HCT116 (cell line): Measurements from ENCODE around the gene CDH4. TPM values are rescaled to one million over a fixed set of nuclear protein-coding genes. Genes with fewer than 3 reads are reported as not detected.

Experiments
- ATAC-seq: fragments of 200-7000 bp; cut with Tn5 transposase; 2 replicates; pipeline ENCODE4 v1.9.1; 2020; ENCODE audit warnings: mild to moderate bottlenecking, moderate library complexity
- BruUV-seq: library from RNA; stranded (reverse); fragments of 400-500 nt; replicated peaks from 2 replicates; lab custom pipeline; 2021; lab: Mats Ljungman, UMichigan
- CTCF ChIA-PET: fragments of 300-600 bp; sonication (Branson Sonifier 250); formaldehyde crosslinking; loops from one replicate; lab custom pipeline; 2021; ENCODE audit warnings: antibody characterized with exemption; lab: Charles Lee
- POLR2A ChIA-PET: fragments of 300-600, 350-600 bp; sonication (Branson Sonifier 250); formaldehyde crosslinking; loops from one replicate; lab custom pipeline; 2021; ENCODE audit warnings: antibody characterized with exemption; lab: Charles Lee
- RAD21 ChIA-PET, 2 experiments: fragments of 300-600 bp; sonication (Branson Sonifier 250); formaldehyde crosslinking; loops; one replicate each; lab custom pipeline; 2023; ENCODE audit warnings: low total read pairs in 2 of 2; ENCODE audit not compliant: uncharacterized antibody in 2 of 2, unreplicated experiment in 2 of 2, low non-redundant PET in 1 of 2; lab: Charles Lee
- DNase-seq: peaks from one replicate; pipeline ENCODE4 v3.0.0-alpha.2; 2010; ENCODE audit warnings: low read depth, low spot score
- H2AFZ ChIP-seq: fragments of 200-600 bp; shearing (Covaris generic), sonication (generic); 2 replicates; pipeline ENCODE4 v1.6.1; 2017; ENCODE audit warnings: low read depth, mixed run types, mixed read lengths, antibody characterized with exemption, low read length; ENCODE audit not compliant: poor library complexity, severe bottlenecking
- H3K27ac ChIP-seq: 2 replicates; pipeline ENCODE4 v1.5.1; 2012; ENCODE audit warnings: low read depth, low read length
- H3K27me3 ChIP-seq: fragments of 200-600 bp; sonication (generic); 2 replicates; pipeline ENCODE4 v1.6.1; 2016; ENCODE audit warnings: mixed run types, low read length, mixed read lengths; ENCODE audit not compliant: insufficient read depth
- H3K36me3 ChIP-seq, 2 experiments: fragments of 200-500 bp in 1 of 2; fragments of 200-600 bp in 1 of 2; sonication (Bioruptor generic) in 1 of 2; sonication (generic) in 1 of 2; 2 replicates each; pipeline versions ENCODE4 v1.5.1 to v1.6.1; 2014 to 2016; ENCODE audit warnings: low read length in 2 of 2, inconsistent platforms in 1 of 2, mixed read lengths in 1 of 2, mixed run types in 1 of 2; ENCODE audit not compliant: insufficient read depth in 2 of 2, control insufficient read depth in 1 of 2
- H3K4me1 ChIP-seq, 2 experiments: fragments of 200-600 bp in 1 of 2; sonication (generic) in 1 of 2; 2 replicates each; pipeline versions ENCODE4 v1.5.1 to v1.6.1; 2012 to 2017; ENCODE audit warnings: low read length in 2 of 2, inconsistent platforms in 1 of 2, mild to moderate bottlenecking in 1 of 2, mixed read lengths in 1 of 2, mixed run types in 1 of 2, moderate library complexity in 1 of 2; ENCODE audit not compliant: insufficient read depth in 2 of 2, control insufficient read depth in 1 of 2
- H3K4me2 ChIP-seq: fragments of 200-600 bp; sonication (generic); 2 replicates; pipeline ENCODE4 v1.6.1; 2017; ENCODE audit warnings: mixed run types, low read length, mixed read lengths
- H3K4me3 ChIP-seq, 2 experiments: fragments of 200-600 bp in 1 of 2; sonication (generic) in 1 of 2; replicated peaks in 1 of 2; 2 replicates each; pipeline ENCODE4 v1.5.1; 2011 to 2016; ENCODE audit warnings: low read length in 2 of 2, control low read depth in 1 of 2, low read depth in 1 of 2, mild to moderate bottlenecking in 1 of 2, mixed read lengths in 1 of 2, mixed run types in 1 of 2
- H3K79me2 ChIP-seq: fragments of 200-600 bp; sonication (generic); 2 replicates; pipeline ENCODE4 v1.6.1; 2017; ENCODE audit warnings: mild to moderate bottlenecking, mixed run types, low read length, moderate library complexity, mixed read lengths; ENCODE audit not compliant: insufficient read depth
- H3K9ac ChIP-seq: fragments of 200-600 bp; sonication (generic); 2 replicates; pipeline ENCODE4 v1.6.1; 2016; ENCODE audit warnings: low read length, mixed read lengths
- H3K9me2 ChIP-seq: fragments of 200-600 bp; sonication (generic), shearing (Covaris generic); 2 replicates; pipeline ENCODE4 v1.6.1; 2017; ENCODE audit warnings: mixed run types, mild to moderate bottlenecking, moderate library complexity; ENCODE audit not compliant: insufficient read depth
- H3K9me3 ChIP-seq, 2 experiments: fragments of 200-500 bp in 1 of 2; fragments of 200-600 bp in 1 of 2; sonication (Bioruptor generic) in 1 of 2; sonication (generic) in 1 of 2; 2 replicates each; pipeline ENCODE4 v1.6.1; 2014 to 2017; ENCODE audit warnings: low read length in 2 of 2, mixed read lengths in 2 of 2, inconsistent platforms in 1 of 2, low read depth in 1 of 2, mild to moderate bottlenecking in 1 of 2, mixed run types in 1 of 2, moderate library complexity in 1 of 2; ENCODE audit not compliant: control insufficient read depth in 1 of 2, insufficient read depth in 1 of 2
- H4K20me1 ChIP-seq: fragments of 200-600 bp; sonication (generic), shearing (Covaris generic); 2 replicates; pipeline ENCODE4 v1.6.1; 2017; ENCODE audit warnings: mixed run types, mild to moderate bottlenecking, moderate library complexity; ENCODE audit not compliant: insufficient read depth
- CBX3 ChIP-seq: IDR thresholded peaks from 2 replicates; pipeline ENCODE4 v1.6.1; 2012; ENCODE audit warnings: low read depth
- CEBPB ChIP-seq: IDR thresholded peaks from 2 replicates; pipeline ENCODE4 v1.6.1; 2012; ENCODE audit warnings: low read depth
- CTCF ChIP-seq, 3 experiments: fragments of 200-600 bp in 1 of 3; sonication (generic) in 1 of 3; IDR thresholded peaks in 2 of 3; conservative IDR thresholded peaks in 1 of 3; 2 replicates each; pipeline ENCODE4 v1.5.1; 2012 to 2017; ENCODE audit warnings: low read depth in 2 of 3, low read length in 2 of 3, antibody characterized with exemption in 1 of 3, borderline replicate concordance in 1 of 3, control low read depth in 1 of 3, mild to moderate bottlenecking in 1 of 3, mixed read lengths in 1 of 3, mixed run types in 1 of 3, moderate library complexity in 1 of 3; ENCODE audit not compliant: insufficient read depth in 1 of 3
- ELF1 ChIP-seq: IDR thresholded peaks from 2 replicates; pipeline ENCODE4 v1.6.1; 2012; ENCODE audit warnings: low read depth, borderline replicate concordance
- EZH2phosphoT487 ChIP-seq: fragments of 200-600 bp; IDR thresholded peaks from 2 replicates; pipeline ENCODE4 v1.6.1; 2018; ENCODE audit warnings: antibody characterized with exemption, borderline replicate concordance
- FOSL1 ChIP-seq: IDR thresholded peaks from 2 replicates; pipeline ENCODE4 v1.6.1; 2012; ENCODE audit warnings: low read depth
- MAX ChIP-seq: IDR thresholded peaks from 2 replicates; pipeline ENCODE4 v1.6.1; 2012
- POLR2A ChIP-seq: IDR thresholded peaks from 2 replicates; pipeline ENCODE4 v1.7.0; 2011; ENCODE audit warnings: borderline replicate concordance; ENCODE audit not compliant: insufficient read depth, insufficient read length; ENCODE audit errors: extremely low read depth
- POLR2AphosphoS5 ChIP-seq: IDR thresholded peaks from 2 replicates; pipeline ENCODE4 v1.6.1; 2011; ENCODE audit warnings: mild to moderate bottlenecking, low read depth, low read length, moderate library complexity
- SIN3A ChIP-seq: IDR thresholded peaks from 2 replicates; pipeline ENCODE4 v1.6.1; 2012; ENCODE audit warnings: low read depth
- SP1 ChIP-seq: IDR thresholded peaks from 2 replicates; pipeline ENCODE4 v1.6.1; 2012; ENCODE audit warnings: low read depth
- YY1 ChIP-seq: IDR thresholded peaks from 2 replicates; pipeline ENCODE4 v1.6.1; 2011; ENCODE audit warnings: low read length, low read depth, moderate library complexity, mild to moderate bottlenecking; ENCODE audit not compliant: insufficient replicate concordance; ENCODE audit errors: extremely low read depth
- ZBTB33 ChIP-seq: IDR thresholded peaks from 2 replicates; pipeline ENCODE4 v1.6.1; 2011; ENCODE audit warnings: mild to moderate bottlenecking, low read length, moderate library complexity; ENCODE audit not compliant: insufficient replicate concordance; ENCODE audit errors: extremely low read depth
- ZFX ChIP-seq: fragments of 450-650 bp; IDR thresholded peaks from 2 replicates; pipeline ENCODE4 v1.6.1; 2017
- ZNF274 ChIP-seq: fragments of 200-500 bp; sonication (Bioruptor generic); IDR thresholded peaks from 2 replicates; pipeline ENCODE4 v1.6.1; 2014; ENCODE audit warnings: mild to moderate bottlenecking, low read depth, low read length, inconsistent platforms
- intact Hi-C: fragments of 100-400 bp; cut with micrococcal nuclease; formaldehyde crosslinking; loops from 2 replicates; pipeline ENCODE4 v1.10.0; 2022
- total RNA-seq: library from RNA; stranded (reverse); gene quantifications from one replicate; pipeline ENCODE4 v1.2.1, GENCODE V29; 2021; ENCODE audit not compliant: unreplicated experiment

The CDH4 gene
- total RNA-seq, 1 experiment from 2014 or later: not detected

GRCh38 chr20:61659246-61659993, 407.4 kb downstream of the CDH4 start:
- intact Hi-C loops: no loop called here
- CTCF ChIA-PET: no interaction called here
- POLR2A ChIA-PET: no interaction called here
- TF ChIP-seq EZH2phosphoT487 (no peak), ELF1 (no peak)
- H3K9ac ChIP-seq: no peak overlapping the region
- BruUV-seq: no TSS peak
- H3K9me2 ChIP-seq: no peaks in the 10 kb centered on the region
- H3K9me3 ChIP-seq: no peaks in the 10 kb centered on the region
- H3K4me2 ChIP-seq: no peak overlapping the region
- H4K20me1 ChIP-seq: no peaks in the 10 kb centered on the region
- no peak for ATAC-seq
- H3K36me3 ChIP-seq: no peaks in the 10 kb centered on the region
- H3K4me3 ChIP-seq: no peak overlapping the region
- no peaks in the 10 kb centered on the region for H3K79me2 ChIP-seq
- H3K27ac ChIP-seq: no peak overlapping the region
- H3K4me1 ChIP-seq: no peaks in the 10 kb centered on the region
- 0 out of 2 replicates have a peak, but pooled peaks cover 5% of the 10 kb centered on the region for H3K27me3 ChIP-seq
- RAD21 ChIA-PET: no interaction called here
- no peak overlapping the region for H2AFZ ChIP-seq
- DNase-seq: no peak

GRCh38 chr20:61659994-61660346, 407.9 kb downstream of the CDH4 start:
- no TSS peak for BruUV-seq
- CTCF ChIA-PET: no interaction called here

More at GRCh38 chr20:61659994-61660346, 407.9 kb downstream of the CDH4 start:
- H3K79me2 ChIP-seq: no peaks in the 10 kb centered on the region
- RAD21 ChIA-PET: no interaction called here
- ATAC-seq (no peak), DNase-seq (no peak)
- H3K9me3 ChIP-seq: no peaks in the 10 kb centered on the region
- no peaks in the 10 kb centered on the region for H3K9me2 ChIP-seq
- H3K27me3 ChIP-seq: 0 out of 2 replicates have a peak, but pooled peaks cover 5% of the 10 kb centered on the region
- H3K4me1 ChIP-seq: no peaks in the 10 kb centered on the region
- no peak overlapping the region for H3K9ac ChIP-seq
- H3K4me2 ChIP-seq: no peak overlapping the region
- H3K36me3 ChIP-seq: no peaks in the 10 kb centered on the region
- no peak overlapping the region for H3K27ac ChIP-seq
- intact Hi-C loops: no loop called here
- POLR2A ChIA-PET: no interaction called here
- H4K20me1 ChIP-seq: no peaks in the 10 kb centered on the region
- no peak overlapping the region for H3K4me3 ChIP-seq
- no peak overlapping the region for H2AFZ ChIP-seq
- TF ChIP-seq EZH2phosphoT487: no peak
- TF ChIP-seq SIN3A: no peak
- no peak for TF ChIP-seq CTCF (IDR thresholded peaks at IDR 0.05 in 2 of 3, conservative IDR thresholded peaks at IDR 0.05 in 1 of 3; ENCODE audit: borderline replicate concordance in 1 of 3, insufficient read depth in 1 of 3, low read depth in 2 of 3, low read length in 2 of 3)
- TF ChIP-seq POLR2AphosphoS5: no peak
- TF ChIP-seq SP1: no peak
- no peak for TF ChIP-seq CEBPB
- no peak for TF ChIP-seq ZBTB33
- no peak for TF ChIP-seq FOSL1
- no peak for TF ChIP-seq YY1
- TF ChIP-seq POLR2A: no peak
- no peak for TF ChIP-seq ZNF274
- TF ChIP-seq ELF1: no peak
- no peak for TF ChIP-seq ZFX
- no peak for TF ChIP-seq MAX
- no peak for TF ChIP-seq CBX3
